H1 (cell line): ENCODE measurements around the gene RGS3. TPM values are rescaled to one million over a fixed set of nuclear protein-coding genes. Genes with fewer than 3 reads are reported as not detected.

Experiments
- CTCF ChIA-PET: fragments of 300-600 bp; sonication (Branson Sonifier 250); formaldehyde crosslinking; loops from one replicate; lab custom pipeline; 2021; ENCODE audit not compliant: partially characterized antibody; lab: Charles Lee
- POLR2A ChIA-PET: fragments of 300-600 bp; sonication (Branson Sonifier 250); formaldehyde crosslinking; loops from one replicate; lab custom pipeline; 2021; ENCODE audit warnings: inconsistent platforms; ENCODE audit not compliant: partially characterized antibody; lab: Charles Lee
- DNase-seq, 2 experiments: peaks; one replicate each; pipeline versions ENCODE4 v3.0.0 to v3.0.0-alpha.2; 2010 to 2022; ENCODE audit warnings: low spot score in 2 of 2, low read depth in 1 of 2, mixed read lengths in 1 of 2
- FAIRE-seq: peaks from 2 replicates; lab custom pipeline; 2011; peaks lifted over from hg19 to GRCh38; lab: Jason Lieb, UNC
- H2AFZ ChIP-seq: 2 replicates; pipeline ENCODE4 v1.8.1; 2012; ENCODE audit warnings: low read length, inconsistent platforms
- H2AK5ac ChIP-seq: 2 replicates; pipeline ENCODE4 v1.6.1; 2013; ENCODE audit warnings: low read depth, low read length
- H2BK120ac ChIP-seq: replicated peaks from 2 replicates; pipeline ENCODE3; 2013; ENCODE audit warnings: low read depth, low read length, inconsistent platforms
- H2BK12ac ChIP-seq: 2 replicates; pipeline ENCODE4 v1.6.1; 2013; ENCODE audit warnings: low read depth, low read length
- H2BK15ac ChIP-seq: 2 replicates; pipeline ENCODE4 v1.6.1; 2013; ENCODE audit warnings: low read length
- H2BK20ac ChIP-seq: 2 replicates; pipeline ENCODE4 v1.6.1; 2013; ENCODE audit warnings: low read length
- H2BK5ac ChIP-seq: 2 replicates; pipeline ENCODE4 v1.6.1; 2013; ENCODE audit warnings: low read depth, low read length
- H3K14ac ChIP-seq: 2 replicates; pipeline ENCODE4 v1.6.1; 2013; ENCODE audit warnings: inconsistent platforms; ENCODE audit not compliant: insufficient read length
- H3K18ac ChIP-seq: 2 replicates; pipeline ENCODE4 v1.6.1; 2013; ENCODE audit warnings: low read length; ENCODE audit errors: extremely low read depth
- H3K23ac ChIP-seq: 2 replicates; pipeline ENCODE4 v1.6.1; 2013; ENCODE audit warnings: inconsistent platforms; ENCODE audit not compliant: insufficient read length
- H3K23me2 ChIP-seq: 2 replicates; pipeline ENCODE4 v1.6.1; 2013; ENCODE audit warnings: low read depth, low read length
- H3K27ac ChIP-seq: 2 replicates; pipeline ENCODE4 v1.6.1; 2011; ENCODE audit warnings: low read depth, low read length, inconsistent platforms
- H3K27me3 ChIP-seq, 4 experiments: replicated peaks in 1 of 4; 1 replicate in 1 of 4; 2 replicates in 3 of 4; pipeline versions ENCODE4 v1.6.1 to v1.8.1; 2011 to 2013; ENCODE audit warnings: low read length in 3 of 4, mild to moderate bottlenecking in 3 of 4, inconsistent platforms in 2 of 4, mixed read lengths in 2 of 4, moderate library complexity in 1 of 4; ENCODE audit not compliant: control insufficient read depth in 3 of 4, insufficient read depth in 3 of 4; ENCODE audit errors: extremely low read depth in 1 of 4
- H3K36me3 ChIP-seq, 4 experiments: 2 replicates each; pipeline versions ENCODE4 v1.6.1 to v1.8.1; 2011 to 2013; ENCODE audit warnings: mild to moderate bottlenecking in 4 of 4, low read length in 3 of 4, moderate library complexity in 2 of 4, control low read depth in 1 of 4, inconsistent platforms in 1 of 4; ENCODE audit not compliant: insufficient read depth in 4 of 4, control insufficient read depth in 2 of 4
- H3K4ac ChIP-seq: replicated peaks from 2 replicates; pipeline ENCODE3; 2013; ENCODE audit warnings: low read length, low read depth, mixed read lengths, inconsistent platforms; ENCODE audit not compliant: insufficient read length
- H3K4me1 ChIP-seq, 4 experiments: replicated peaks in 1 of 4; 1 replicate in 1 of 4; 2 replicates in 3 of 4; pipeline versions ENCODE4 v1.6.1 to v1.8.1; 2011 to 2013; ENCODE audit warnings: low read length in 3 of 4, inconsistent platforms in 2 of 4, mixed read lengths in 1 of 4; ENCODE audit not compliant: insufficient read depth in 4 of 4, control insufficient read depth in 3 of 4
- H3K4me2 ChIP-seq, 2 experiments: 2 replicates each; pipeline versions ENCODE4 v1.6.1 to v1.8.1; 2011 to 2013; ENCODE audit warnings: low read depth in 2 of 2, low read length in 2 of 2, control low read depth in 1 of 2, inconsistent platforms in 1 of 2, mild to moderate bottlenecking in 1 of 2; ENCODE audit not compliant: insufficient read depth in 1 of 2
- H3K4me3 ChIP-seq, 4 experiments: fragments of 200-600, 300-600 bp in 1 of 4; sonication (generic), shearing (Covaris generic), sonication (Bioruptor Twin) in 1 of 4; 2 replicates each; pipeline versions ENCODE4 v1.5.1 to v1.8.1; 2011 to 2016; ENCODE audit warnings: low read length in 4 of 4, low read depth in 3 of 4, control low read depth in 2 of 4, inconsistent platforms in 2 of 4, mild to moderate bottlenecking in 2 of 4, mixed read lengths in 1 of 4, moderate library complexity in 1 of 4; ENCODE audit not compliant: insufficient read depth in 2 of 4; ENCODE audit errors: extremely low read depth in 1 of 4
- H3K56ac ChIP-seq: replicated peaks from 2 replicates; pipeline ENCODE3; 2013; ENCODE audit warnings: low read depth, mild to moderate bottlenecking, mixed read lengths, low read length, inconsistent platforms; ENCODE audit not compliant: insufficient read length
- H3K79me1 ChIP-seq: 2 replicates; pipeline ENCODE4 v1.6.1; 2013; ENCODE audit warnings: low read depth, low read length, control low read depth
- H3K79me2 ChIP-seq, 2 experiments: 2 replicates each; pipeline versions ENCODE4 v1.6.1 to v1.8.1; 2012 to 2013; ENCODE audit warnings: low read length in 2 of 2, mild to moderate bottlenecking in 2 of 2, inconsistent platforms in 1 of 2; ENCODE audit not compliant: insufficient read depth in 2 of 2, control insufficient read depth in 1 of 2
- H3K9ac ChIP-seq, 4 experiments: replicated peaks in 1 of 4; 1 replicate in 1 of 4; 2 replicates in 3 of 4; pipeline versions ENCODE4 v1.6.1 to v1.8.1; 2011 to 2013; ENCODE audit warnings: low read depth in 3 of 4, low read length in 3 of 4, control low read depth in 2 of 4, mild to moderate bottlenecking in 2 of 4, moderate library complexity in 2 of 4, inconsistent platforms in 1 of 4; ENCODE audit errors: extremely low read depth in 1 of 4
- H3K9me3 ChIP-seq, 2 experiments: 2 replicates each; pipeline versions ENCODE4 v1.6.1 to v1.8.1; 2012 to 2013; ENCODE audit warnings: mild to moderate bottlenecking in 2 of 2, moderate library complexity in 2 of 2, control low read depth in 1 of 2, inconsistent platforms in 1 of 2, low read depth in 1 of 2, low read length in 1 of 2, mixed read lengths in 1 of 2; ENCODE audit not compliant: insufficient read depth in 2 of 2
- H4K20me1 ChIP-seq, 2 experiments: replicated peaks in 1 of 2; 2 replicates each; pipeline versions ENCODE3 to v1.8.1; 2011 to 2013; ENCODE audit warnings: inconsistent platforms in 2 of 2, low read length in 2 of 2, mild to moderate bottlenecking in 1 of 2; ENCODE audit not compliant: insufficient read depth in 2 of 2, control insufficient read depth in 1 of 2
- H4K5ac ChIP-seq: 2 replicates; pipeline ENCODE4 v1.6.1; 2013; ENCODE audit warnings: low read length, low read depth, mixed read lengths, inconsistent platforms; ENCODE audit not compliant: insufficient read length
- H4K8ac ChIP-seq: 2 replicates; pipeline ENCODE4 v1.8.0; 2013; ENCODE audit warnings: mild to moderate bottlenecking, moderate library complexity, low read length, inconsistent platforms; ENCODE audit not compliant: insufficient read depth; ENCODE audit errors: extremely low read depth
- H4K91ac ChIP-seq: replicated peaks from 2 replicates; pipeline ENCODE3; 2013; ENCODE audit warnings: low read length, mixed read lengths, inconsistent platforms; ENCODE audit not compliant: insufficient read length
- ATF3 ChIP-seq: IDR thresholded peaks from 2 replicates; pipeline ENCODE4 v1.6.1; 2011; ENCODE audit warnings: low read depth, mild to moderate bottlenecking, low read length; ENCODE audit not compliant: insufficient read depth
- CTBP2 ChIP-seq: IDR thresholded peaks from 2 replicates; pipeline ENCODE4 v1.7.0; 2011; ENCODE audit warnings: borderline replicate concordance, mild to moderate bottlenecking, moderate library complexity, mixed read lengths, low read length; ENCODE audit not compliant: insufficient read depth, insufficient read length
- EP300 ChIP-seq, 2 experiments: IDR thresholded peaks; 1 replicate in 1 of 2; 2 replicates in 1 of 2; pipeline ENCODE4 v1.6.1; 2011 to 2012; ENCODE audit warnings: low read depth in 2 of 2, low read length in 2 of 2, mild to moderate bottlenecking in 2 of 2, borderline replicate concordance in 1 of 2, inconsistent platforms in 1 of 2, moderate library complexity in 1 of 2
- FOSL1 ChIP-seq: IDR thresholded peaks from 2 replicates; pipeline ENCODE4 v1.6.1; 2011; ENCODE audit warnings: mild to moderate bottlenecking, low read depth, low read length, moderate library complexity; ENCODE audit not compliant: insufficient read depth
- HDAC6 ChIP-seq: IDR thresholded peaks from one replicate; pipeline ENCODE4 v1.7.1; 2012; ENCODE audit warnings: low read depth, mild to moderate bottlenecking, inconsistent platforms, low read length, moderate library complexity
- JUN ChIP-seq: IDR thresholded peaks from 2 replicates; pipeline ENCODE4 v1.6.1; 2011; ENCODE audit warnings: low read depth, mild to moderate bottlenecking, improper control_type of control experiment, low read length
- RBBP5 ChIP-seq: IDR thresholded peaks from 2 replicates; pipeline ENCODE4 v1.7.1; 2012; ENCODE audit warnings: low read depth, mild to moderate bottlenecking, inconsistent platforms, low read length, moderate library complexity, borderline replicate concordance
- SIN3A ChIP-seq, 2 experiments: IDR thresholded peaks in 1 of 2; conservative IDR thresholded peaks in 1 of 2; 2 replicates each; pipeline ENCODE4 v1.6.1; 2011 to 2012; ENCODE audit warnings: low read length in 2 of 2, improper control_type of control experiment in 1 of 2, low read depth in 1 of 2, mild to moderate bottlenecking in 1 of 2
- TBP ChIP-seq: IDR thresholded peaks from 2 replicates; pipeline ENCODE4 v1.6.1; 2011; ENCODE audit warnings: low read depth, low read length, improper control_type of control experiment
- USF2 ChIP-seq: IDR thresholded peaks from 2 replicates; pipeline ENCODE4 v1.6.1; 2011; ENCODE audit warnings: low read length, improper control_type of control experiment
- WGBS, 2 experiments: shearing (Covaris generic) in 1 of 2; methylation state at CpG; one replicate each; pipeline versions ENCODE4 v1.1.6 to v1.1.7; 2013 to 2015; ENCODE audit warnings: low lambda C conversion rate in 2 of 2, mixed read lengths in 2 of 2, inconsistent platforms in 1 of 2, low coverage in 1 of 2, missing lambda C conversion rate in 1 of 2; ENCODE audit not compliant: insufficient replicate concordance in 2 of 2, insufficient coverage in 1 of 2, insufficient read length in 1 of 2; ENCODE audit errors: extremely low coverage in 1 of 2, missing lambda C conversion rate in 1 of 2; 5-methylcytosine and 5-hydroxymethylcytosine counted together
- polyA plus RNA-seq, 7 experiments: library from polyadenylated mRNA; depleted of rRNA in 3 of 7; stranded (reverse) in 5 of 7; unstranded in 2 of 7; fragments of >200 nt in 5 of 7; fragments of 200-250 nt in 2 of 7; gene quantifications; 1 replicate in 5 of 7; 2 replicates in 1 of 7; 4 replicates in 1 of 7; pipeline versions ENCODE4 v1.2.1 to v1.2.3, GENCODE V29; 2011 to 2013; ENCODE audit warnings: missing spikeins in 2 of 7, mixed read lengths in 2 of 7
- total RNA-seq: library from RNA; stranded (reverse); fragmentation: NEBNext Ultra II Directional; extraction: Animal tissue kit (Norgen Biotek cat#: 25700); gene quantifications from 2 replicates; pipeline ENCODE4 v1.2.1, GENCODE V29; 2021

Gene RGS3
- total and polyA plus RNA-seq, 2 of the 8 experiments (the other 6 are each of a cell fraction or from before 2014, with no cell fraction given) = 12.6 to 18.2 TPM

- no peak overlapping the region for H3K27ac ChIP-seq
- H2BK15ac ChIP-seq = no peak overlapping the region
- H4K8ac ChIP-seq = no peak overlapping the region
- no peak overlapping the region for H3K23ac ChIP-seq
- 0 out of 8 replicates have a peak overlapping the region, but pooled peaks of 1 of the 4 experiments have one; percentile 10 for H3K4me3 ChIP-seq
- no peak overlapping the region for H2BK5ac ChIP-seq
- H3K79me1 ChIP-seq = 0 out of 2 replicates have a peak, but pooled peaks cover 2% of the 10 kb centered on the region
- 51% methylated on average over 9 of the region's 9 CpGs; no CpG with 5 or more reads in 1 of the 2 experiments for WGBS, 2 experiments
- peak overlapping the region; percentile 26; the same call in 1 of the 2 replicates for H3K18ac ChIP-seq
- H3K14ac ChIP-seq = no peak overlapping the region
- H3K27me3 ChIP-seq = no peaks in the 10 kb centered on the region
- H3K9ac ChIP-seq = no peak overlapping the region
- H3K4me1 ChIP-seq = peaks cover 14 to 26% (median 18%) of the 10 kb centered on the region in 4 experiments
- FAIRE-seq = no peak
- CTCF ChIA-PET = interaction anchor here (1.0 to 5.8 kb wide), 9 partner anchors 9 to 149 kb away, joined by 3 to 67 read pairs (median 9); no protein-coding TSS in a partner anchor
- peak overlapping the region; percentile 26 to 37; a peak in 2 of 4 replicates for H3K4me2 ChIP-seq
- H4K5ac ChIP-seq = no peak overlapping the region
- H3K56ac ChIP-seq = no peak overlapping the region
- POLR2A ChIA-PET = no interaction called here
- no peaks in the 10 kb centered on the region for H3K23me2 ChIP-seq
- no peaks in the 10 kb centered on the region for H3K36me3 ChIP-seq
- peak in 1 of 2 experiments; percentile 61 for DNase-seq
- no peak overlapping the region for H3K4ac ChIP-seq
- no peak overlapping the region for H2AFZ ChIP-seq
- H3K79me2 ChIP-seq = no peaks in the 10 kb centered on the region
- no peak overlapping the region for H4K91ac ChIP-seq
- H3K9me3 ChIP-seq = no peaks in the 10 kb centered on the region
- H4K20me1 ChIP-seq = no peaks in the 10 kb centered on the region
- no peak overlapping the region for H2BK12ac ChIP-seq
- no peak overlapping the region for H2BK120ac ChIP-seq
- no peak overlapping the region for H2AK5ac ChIP-seq
- no peak overlapping the region for H2BK20ac ChIP-seq
- TF ChIP-seq SIN3A (conservative IDR thresholded peaks at IDR 0.05 in 1 of 2, IDR thresholded peaks at IDR 0.05 in 1 of 2; ENCODE audit: low read depth in 1 of 2, low read length in 2 of 2) (no peak), TBP (no peak), JUN (no peak), HDAC6 (no peak), CTBP2 (no peak), EP300 (IDR thresholded peaks at IDR 0.05; ENCODE audit: borderline replicate concordance in 1 of 2, low read depth in 2 of 2, low read length in 2 of 2) (no peak), RBBP5 (no peak), FOSL1 (no peak), USF2 (no peak), ATF3 (no peak)
These were observed 42.6 kb downstream of the RGS3 start for GRCh38 chr9:113506090-113506589.
